Measurements from ENCODE around the gene C5orf22.
"Not testable (repeated sequence)": the region's sequence is repeated elsewhere in the genome, so short reads cannot be mapped to it uniquely, and the experiment has no call there.

The C5orf22 gene

GRCh38 chr5:31598640-31599611 lies 66.8 kb downstream of the C5orf22 start:
- Histone ChIP-seq H2AFZ (ENCODE audit: low read depth, low read length) (no peak overlapping the region), H3K27ac (ENCODE audit: low read length) (no peak overlapping the region), H3K4me2 (ENCODE audit: low read length) (peak overlapping the region; percentile 3; the same call in 1 of the 2 replicates), H3K4me3 (ENCODE audit: low read length) (no peak overlapping the region), H3K9ac (ENCODE audit: low read length) (no peak overlapping the region), H3K27me3 (ENCODE audit: low read depth, low read length) (peaks cover 18% of the 10 kb centered on the region), H4K20me1 (ENCODE audit: insufficient read depth, low read length) (no peaks in the 10 kb centered on the region), H3K36me3 (replicated peaks; ENCODE audit: low read depth, low read length) (no peaks in the 10 kb centered on the region), H3K79me2 (ENCODE audit: low read length) (no peaks in the 10 kb centered on the region), H3K4me1 (ENCODE audit: low read length) (peaks cover 11% of the 10 kb centered on the region), H3K9me3 (ENCODE audit: insufficient read depth, low read length) (no peaks in the 10 kb centered on the region)
- TF ChIP-seq CTCF (IDR thresholded peaks at IDR 0.05; ENCODE audit: low read depth, low read length) (no peak), EZH2phosphoT487 (IDR thresholded peaks at IDR 0.05; ENCODE audit: low read depth) (no peak)

GRCh38 chr5:31602305-31602704 lies 70.2 kb downstream of the C5orf22 start:
- peaks cover 11% of the 10 kb centered on the region for H3K4me1 ChIP-seq (ENCODE audit: low read length)
- not testable (repeated sequence) for H3K79me2 ChIP-seq (ENCODE audit: low read length); H2AFZ ChIP-seq (ENCODE audit: low read depth, low read length); H4K20me1 ChIP-seq (ENCODE audit: insufficient read depth, low read length); H3K4me2 ChIP-seq (ENCODE audit: low read length); H3K36me3 ChIP-seq (replicated peaks; ENCODE audit: low read depth, low read length); H3K4me3 ChIP-seq (ENCODE audit: low read length); H3K27ac ChIP-seq (ENCODE audit: low read length); H3K9me3 ChIP-seq (ENCODE audit: insufficient read depth, low read length); H3K9ac ChIP-seq (ENCODE audit: low read length); H3K27me3 ChIP-seq (ENCODE audit: low read depth, low read length)

GRCh38 chr5:31604240-31604639 lies 72.1 kb downstream of the C5orf22 start:
- H4K20me1 ChIP-seq (ENCODE audit: insufficient read depth, low read length), result no peaks in the 10 kb centered on the region
- no peak overlapping the region for H3K4me2 ChIP-seq (ENCODE audit: low read length)
- H3K27me3 ChIP-seq (ENCODE audit: low read depth, low read length), result peaks cover 3% of the 10 kb centered on the region; the same call in 1 of the 2 replicates
- H3K79me2 ChIP-seq (ENCODE audit: low read length), result no peaks in the 10 kb centered on the region
- TF ChIP-seq CTCF (IDR thresholded peaks at IDR 0.05; ENCODE audit: low read depth, low read length) (no peak), EZH2phosphoT487 (IDR thresholded peaks at IDR 0.05; ENCODE audit: low read depth) (no peak)
- H3K4me1 ChIP-seq (ENCODE audit: low read length), result peaks cover 2% of the 10 kb centered on the region
- no peak overlapping the region for H3K4me3 ChIP-seq (ENCODE audit: low read length)
- H3K36me3 ChIP-seq (replicated peaks; ENCODE audit: low read depth, low read length), result no peaks in the 10 kb centered on the region
- no peak overlapping the region for H2AFZ ChIP-seq (ENCODE audit: low read depth, low read length)
- no peak overlapping the region for H3K9ac ChIP-seq (ENCODE audit: low read length)
- no peak overlapping the region for H3K27ac ChIP-seq (ENCODE audit: low read length)
- no peaks in the 10 kb centered on the region for H3K9me3 ChIP-seq (ENCODE audit: insufficient read depth, low read length)

GRCh38 chr5:31604644-31605043 lies 72.5 kb downstream of the C5orf22 start:
- no peak overlapping the region for H3K4me3 ChIP-seq (ENCODE audit: low read length)
- no peak for TF ChIP-seq CTCF (IDR thresholded peaks at IDR 0.05; ENCODE audit: low read depth, low read length)
- TF ChIP-seq EZH2phosphoT487 (IDR thresholded peaks at IDR 0.05; ENCODE audit: low read depth), result no peak
- H2AFZ ChIP-seq (ENCODE audit: low read depth, low read length), result no peak overlapping the region
- no peaks in the 10 kb centered on the region for H3K79me2 ChIP-seq (ENCODE audit: low read length)
- H3K9ac ChIP-seq (ENCODE audit: low read length), result no peak overlapping the region
- H3K36me3 ChIP-seq (replicated peaks; ENCODE audit: low read depth, low read length), result no peaks in the 10 kb centered on the region
- no peaks in the 10 kb centered on the region for H3K9me3 ChIP-seq (ENCODE audit: insufficient read depth, low read length)
- no peak overlapping the region for H3K27ac ChIP-seq (ENCODE audit: low read length)
- H4K20me1 ChIP-seq (ENCODE audit: insufficient read depth, low read length), result no peaks in the 10 kb centered on the region
- H3K4me2 ChIP-seq (ENCODE audit: low read length), result no peak overlapping the region
- H3K4me1 ChIP-seq (ENCODE audit: low read length), result no peaks in the 10 kb centered on the region
- peaks cover 3% of the 10 kb centered on the region; the same call in 1 of the 2 replicates for H3K27me3 ChIP-seq (ENCODE audit: low read depth, low read length)

All from OCI-LY3 (cell line).